H1 (cell line): Measurements from ENCODE around the gene CAMKK1. TPM values are rescaled to one million over a fixed set of nuclear protein-coding genes. Genes with fewer than 3 reads are reported as not detected.

Experiments
- CTCF ChIA-PET: fragments of 300-600 bp; sonication (Branson Sonifier 250); formaldehyde crosslinking; loops from one replicate; lab custom pipeline; 2021; ENCODE audit not compliant: partially characterized antibody; lab: Charles Lee
- POLR2A ChIA-PET: fragments of 300-600 bp; sonication (Branson Sonifier 250); formaldehyde crosslinking; loops from one replicate; lab custom pipeline; 2021; ENCODE audit warnings: inconsistent platforms; ENCODE audit not compliant: partially characterized antibody; lab: Charles Lee
- DNase-seq, 2 experiments: peaks; one replicate each; pipeline versions ENCODE4 v3.0.0 to v3.0.0-alpha.2; 2010 to 2022; ENCODE audit warnings: low spot score in 2 of 2, low read depth in 1 of 2, mixed read lengths in 1 of 2
- FAIRE-seq: peaks from 2 replicates; lab custom pipeline; 2011; peaks lifted over from hg19 to GRCh38; lab: Jason Lieb, UNC
- H2AFZ ChIP-seq: 2 replicates; pipeline ENCODE4 v1.8.1; 2012; ENCODE audit warnings: low read length, inconsistent platforms
- H2AK5ac ChIP-seq: 2 replicates; pipeline ENCODE4 v1.6.1; 2013; ENCODE audit warnings: low read depth, low read length
- H2BK120ac ChIP-seq: replicated peaks from 2 replicates; pipeline ENCODE3; 2013; ENCODE audit warnings: low read depth, low read length, inconsistent platforms
- H2BK12ac ChIP-seq: 2 replicates; pipeline ENCODE4 v1.6.1; 2013; ENCODE audit warnings: low read depth, low read length
- H2BK15ac ChIP-seq: 2 replicates; pipeline ENCODE4 v1.6.1; 2013; ENCODE audit warnings: low read length
- H2BK20ac ChIP-seq: 2 replicates; pipeline ENCODE4 v1.6.1; 2013; ENCODE audit warnings: low read length
- H2BK5ac ChIP-seq: 2 replicates; pipeline ENCODE4 v1.6.1; 2013; ENCODE audit warnings: low read depth, low read length
- H3K14ac ChIP-seq: 2 replicates; pipeline ENCODE4 v1.6.1; 2013; ENCODE audit warnings: inconsistent platforms; ENCODE audit not compliant: insufficient read length
- H3K18ac ChIP-seq: 2 replicates; pipeline ENCODE4 v1.6.1; 2013; ENCODE audit warnings: low read length; ENCODE audit errors: extremely low read depth
- H3K23ac ChIP-seq: 2 replicates; pipeline ENCODE4 v1.6.1; 2013; ENCODE audit warnings: inconsistent platforms; ENCODE audit not compliant: insufficient read length
- H3K23me2 ChIP-seq: 2 replicates; pipeline ENCODE4 v1.6.1; 2013; ENCODE audit warnings: low read depth, low read length
- H3K27ac ChIP-seq: 2 replicates; pipeline ENCODE4 v1.6.1; 2011; ENCODE audit warnings: low read depth, low read length, inconsistent platforms
- H3K27me3 ChIP-seq, 4 experiments: replicated peaks in 1 of 4; 1 replicate in 1 of 4; 2 replicates in 3 of 4; pipeline versions ENCODE4 v1.6.1 to v1.8.1; 2011 to 2013; ENCODE audit warnings: low read length in 3 of 4, mild to moderate bottlenecking in 3 of 4, inconsistent platforms in 2 of 4, mixed read lengths in 2 of 4, moderate library complexity in 1 of 4; ENCODE audit not compliant: control insufficient read depth in 3 of 4, insufficient read depth in 3 of 4; ENCODE audit errors: extremely low read depth in 1 of 4
- H3K36me3 ChIP-seq, 4 experiments: 2 replicates each; pipeline versions ENCODE4 v1.6.1 to v1.8.1; 2011 to 2013; ENCODE audit warnings: mild to moderate bottlenecking in 4 of 4, low read length in 3 of 4, moderate library complexity in 2 of 4, control low read depth in 1 of 4, inconsistent platforms in 1 of 4; ENCODE audit not compliant: insufficient read depth in 4 of 4, control insufficient read depth in 2 of 4
- H3K4ac ChIP-seq: replicated peaks from 2 replicates; pipeline ENCODE3; 2013; ENCODE audit warnings: low read length, low read depth, mixed read lengths, inconsistent platforms; ENCODE audit not compliant: insufficient read length
- H3K4me1 ChIP-seq, 4 experiments: replicated peaks in 1 of 4; 1 replicate in 1 of 4; 2 replicates in 3 of 4; pipeline versions ENCODE4 v1.6.1 to v1.8.1; 2011 to 2013; ENCODE audit warnings: low read length in 3 of 4, inconsistent platforms in 2 of 4, mixed read lengths in 1 of 4; ENCODE audit not compliant: insufficient read depth in 4 of 4, control insufficient read depth in 3 of 4
- H3K4me2 ChIP-seq, 2 experiments: 2 replicates each; pipeline versions ENCODE4 v1.6.1 to v1.8.1; 2011 to 2013; ENCODE audit warnings: low read depth in 2 of 2, low read length in 2 of 2, control low read depth in 1 of 2, inconsistent platforms in 1 of 2, mild to moderate bottlenecking in 1 of 2; ENCODE audit not compliant: insufficient read depth in 1 of 2
- H3K4me3 ChIP-seq, 4 experiments: fragments of 200-600, 300-600 bp in 1 of 4; sonication (generic), shearing (Covaris generic), sonication (Bioruptor Twin) in 1 of 4; 2 replicates each; pipeline versions ENCODE4 v1.5.1 to v1.8.1; 2011 to 2016; ENCODE audit warnings: low read length in 4 of 4, low read depth in 3 of 4, control low read depth in 2 of 4, inconsistent platforms in 2 of 4, mild to moderate bottlenecking in 2 of 4, mixed read lengths in 1 of 4, moderate library complexity in 1 of 4; ENCODE audit not compliant: insufficient read depth in 2 of 4; ENCODE audit errors: extremely low read depth in 1 of 4
- H3K56ac ChIP-seq: replicated peaks from 2 replicates; pipeline ENCODE3; 2013; ENCODE audit warnings: low read depth, mild to moderate bottlenecking, mixed read lengths, low read length, inconsistent platforms; ENCODE audit not compliant: insufficient read length
- H3K79me1 ChIP-seq: 2 replicates; pipeline ENCODE4 v1.6.1; 2013; ENCODE audit warnings: low read depth, low read length, control low read depth
- H3K79me2 ChIP-seq, 2 experiments: 2 replicates each; pipeline versions ENCODE4 v1.6.1 to v1.8.1; 2012 to 2013; ENCODE audit warnings: low read length in 2 of 2, mild to moderate bottlenecking in 2 of 2, inconsistent platforms in 1 of 2; ENCODE audit not compliant: insufficient read depth in 2 of 2, control insufficient read depth in 1 of 2
- H3K9ac ChIP-seq, 4 experiments: replicated peaks in 1 of 4; 1 replicate in 1 of 4; 2 replicates in 3 of 4; pipeline versions ENCODE4 v1.6.1 to v1.8.1; 2011 to 2013; ENCODE audit warnings: low read depth in 3 of 4, low read length in 3 of 4, control low read depth in 2 of 4, mild to moderate bottlenecking in 2 of 4, moderate library complexity in 2 of 4, inconsistent platforms in 1 of 4; ENCODE audit errors: extremely low read depth in 1 of 4
- H3K9me3 ChIP-seq, 2 experiments: 2 replicates each; pipeline versions ENCODE4 v1.6.1 to v1.8.1; 2012 to 2013; ENCODE audit warnings: mild to moderate bottlenecking in 2 of 2, moderate library complexity in 2 of 2, control low read depth in 1 of 2, inconsistent platforms in 1 of 2, low read depth in 1 of 2, low read length in 1 of 2, mixed read lengths in 1 of 2; ENCODE audit not compliant: insufficient read depth in 2 of 2
- H4K20me1 ChIP-seq, 2 experiments: replicated peaks in 1 of 2; 2 replicates each; pipeline versions ENCODE3 to v1.8.1; 2011 to 2013; ENCODE audit warnings: inconsistent platforms in 2 of 2, low read length in 2 of 2, mild to moderate bottlenecking in 1 of 2; ENCODE audit not compliant: insufficient read depth in 2 of 2, control insufficient read depth in 1 of 2
- H4K5ac ChIP-seq: 2 replicates; pipeline ENCODE4 v1.6.1; 2013; ENCODE audit warnings: low read length, low read depth, mixed read lengths, inconsistent platforms; ENCODE audit not compliant: insufficient read length
- H4K8ac ChIP-seq: 2 replicates; pipeline ENCODE4 v1.8.0; 2013; ENCODE audit warnings: mild to moderate bottlenecking, moderate library complexity, low read length, inconsistent platforms; ENCODE audit not compliant: insufficient read depth; ENCODE audit errors: extremely low read depth
- H4K91ac ChIP-seq: replicated peaks from 2 replicates; pipeline ENCODE3; 2013; ENCODE audit warnings: low read length, mixed read lengths, inconsistent platforms; ENCODE audit not compliant: insufficient read length
- ATF3 ChIP-seq: IDR thresholded peaks from 2 replicates; pipeline ENCODE4 v1.6.1; 2011; ENCODE audit warnings: low read depth, mild to moderate bottlenecking, low read length; ENCODE audit not compliant: insufficient read depth
- BRCA1 ChIP-seq: IDR thresholded peaks from 2 replicates; pipeline ENCODE4 v1.6.1; 2012; ENCODE audit warnings: low read depth, low read length, improper control_type of control experiment
- EP300 ChIP-seq, 2 experiments: IDR thresholded peaks; 1 replicate in 1 of 2; 2 replicates in 1 of 2; pipeline ENCODE4 v1.6.1; 2011 to 2012; ENCODE audit warnings: low read depth in 2 of 2, low read length in 2 of 2, mild to moderate bottlenecking in 2 of 2, borderline replicate concordance in 1 of 2, inconsistent platforms in 1 of 2, moderate library complexity in 1 of 2
- GABPA ChIP-seq: IDR thresholded peaks from 2 replicates; pipeline ENCODE4 v1.6.1; 2011; ENCODE audit warnings: mild to moderate bottlenecking, low read length, moderate library complexity, borderline replicate concordance; ENCODE audit not compliant: insufficient read depth
- HDAC2 ChIP-seq, 2 experiments: fragments of 300-600 bp in 1 of 2; sonication (generic) in 1 of 2; IDR thresholded peaks; 2 replicates each; pipeline ENCODE4 v1.6.1; 2011 to 2012; ENCODE audit warnings: low read depth in 2 of 2, low read length in 2 of 2, mild to moderate bottlenecking in 2 of 2, moderate library complexity in 2 of 2, borderline replicate concordance in 1 of 2, inconsistent platforms in 1 of 2
- JUND ChIP-seq: IDR thresholded peaks from 2 replicates; pipeline ENCODE4 v1.6.1; 2011; ENCODE audit warnings: mild to moderate bottlenecking, improper control_type of control experiment, low read length
- POLR2A ChIP-seq, 2 experiments: IDR thresholded peaks; 1 replicate in 1 of 2; 2 replicates in 1 of 2; pipeline ENCODE4 v1.6.1; 2011; ENCODE audit warnings: low read depth in 2 of 2, low read length in 2 of 2, mild to moderate bottlenecking in 2 of 2; ENCODE audit errors: control extremely low read depth in 1 of 2
- RAD21 ChIP-seq, 2 experiments: IDR thresholded peaks in 1 of 2; conservative IDR thresholded peaks in 1 of 2; 2 replicates each; pipeline ENCODE4 v1.6.1; 2011; ENCODE audit warnings: low read depth in 2 of 2, low read length in 2 of 2, improper control_type of control experiment in 1 of 2, inconsistent platforms in 1 of 2, mild to moderate bottlenecking in 1 of 2, moderate library complexity in 1 of 2
- SP2 ChIP-seq: IDR thresholded peaks from 2 replicates; pipeline ENCODE4 v1.6.1; 2012; ENCODE audit warnings: mild to moderate bottlenecking, low read length, inconsistent platforms
- SRF ChIP-seq: IDR thresholded peaks from 2 replicates; pipeline ENCODE4 v1.6.1; 2011; ENCODE audit warnings: mild to moderate bottlenecking, low read depth, low read length, moderate library complexity
- YY1 ChIP-seq: IDR thresholded peaks from 2 replicates; pipeline ENCODE4 v1.6.1; 2011; ENCODE audit warnings: low read depth, mild to moderate bottlenecking, low read length
- WGBS, 2 experiments: shearing (Covaris generic) in 1 of 2; methylation state at CpG; one replicate each; pipeline versions ENCODE4 v1.1.6 to v1.1.7; 2013 to 2015; ENCODE audit warnings: low lambda C conversion rate in 2 of 2, mixed read lengths in 2 of 2, inconsistent platforms in 1 of 2, low coverage in 1 of 2, missing lambda C conversion rate in 1 of 2; ENCODE audit not compliant: insufficient replicate concordance in 2 of 2, insufficient coverage in 1 of 2, insufficient read length in 1 of 2; ENCODE audit errors: extremely low coverage in 1 of 2, missing lambda C conversion rate in 1 of 2; 5-methylcytosine and 5-hydroxymethylcytosine counted together
- polyA plus RNA-seq, 7 experiments: library from polyadenylated mRNA; depleted of rRNA in 3 of 7; stranded (reverse) in 5 of 7; unstranded in 2 of 7; fragments of >200 nt in 5 of 7; fragments of 200-250 nt in 2 of 7; gene quantifications; 1 replicate in 5 of 7; 2 replicates in 1 of 7; 4 replicates in 1 of 7; pipeline versions ENCODE4 v1.2.1 to v1.2.3, GENCODE V29; 2011 to 2013; ENCODE audit warnings: missing spikeins in 2 of 7, mixed read lengths in 2 of 7
- total RNA-seq: library from RNA; stranded (reverse); fragmentation: NEBNext Ultra II Directional; extraction: Animal tissue kit (Norgen Biotek cat#: 25700); gene quantifications from 2 replicates; pipeline ENCODE4 v1.2.1, GENCODE V29; 2021
- TF ChIP-seq, protein P1 (sequence below): IDR thresholded peaks from 2 replicates; pipeline ENCODE4 v1.6.1; 2011; ENCODE audit warnings: low read length, improper control_type of control experiment

CAMKK1 gene
- total and polyA plus RNA-seq, 2 of the 8 experiments (the other 6 are each of a cell fraction or from before 2014, with no cell fraction given) = 7.1 to 7.6 TPM

- no peak overlapping the region for H2BK120ac ChIP-seq
- H2BK5ac ChIP-seq = no peak overlapping the region
- no peak overlapping the region for H2BK20ac ChIP-seq
- no peak for DNase-seq
- ChIA-PET CTCF (interaction anchor here (0.8 to 13.2 kb wide), 7 partner anchors 10 to 112 kb away, joined by 3 to 131 read pairs (median 3); no protein-coding TSS in a partner anchor), POLR2A (no interaction called here)
- H3K4ac ChIP-seq = no peak overlapping the region
- H3K27ac ChIP-seq = no peak overlapping the region
- H2AFZ ChIP-seq = no peak overlapping the region
- H3K36me3 ChIP-seq = no peaks in the 10 kb centered on the region
- no peak overlapping the region for H2BK12ac ChIP-seq
- H3K79me2 ChIP-seq = no peaks in the 10 kb centered on the region
- H3K4me3 ChIP-seq = no peak overlapping the region
- H3K56ac ChIP-seq = no peak overlapping the region
- H4K91ac ChIP-seq = no peak overlapping the region
- H4K20me1 ChIP-seq = no peaks in the 10 kb centered on the region
- H3K23me2 ChIP-seq = peaks cover 6% of the 10 kb centered on the region; the same call in 1 of the 2 replicates
- H3K18ac ChIP-seq = no peak overlapping the region
- no peak overlapping the region for H3K9ac ChIP-seq
- no peak overlapping the region for H3K23ac ChIP-seq
- no peaks in the 10 kb centered on the region for H3K9me3 ChIP-seq
- H3K27me3 ChIP-seq = peaks cover 0 to 6% (median 1%) of the 10 kb centered on the region in 4 experiments; a peak in 3 of 7 replicates
- no peak overlapping the region for H3K4me2 ChIP-seq
- H4K5ac ChIP-seq = no peak overlapping the region
- 87% methylated on average over 12 of the region's 12 CpGs; no CpG with 5 or more reads in 1 of the 2 experiments for WGBS, 2 experiments
- no peak overlapping the region for H4K8ac ChIP-seq
- H3K14ac ChIP-seq = no peak overlapping the region
- H2AK5ac ChIP-seq = no peak overlapping the region
- H3K4me1 ChIP-seq = peaks cover 2 to 8% (median 7%) of the 10 kb centered on the region in 4 experiments
- no peak overlapping the region for H2BK15ac ChIP-seq
- no peak for FAIRE-seq
- no peaks in the 10 kb centered on the region for H3K79me1 ChIP-seq
- TF ChIP-seq EP300 (IDR thresholded peaks at IDR 0.05; ENCODE audit: borderline replicate concordance in 1 of 2, low read depth in 2 of 2, low read length in 2 of 2) = no peak
- no peak for TF ChIP-seq JUND
- TF ChIP-seq GABPA = no peak
- TF ChIP-seq BRCA1 = no peak
- no peak for TF ChIP-seq RAD21 (IDR thresholded peaks at IDR 0.05 in 1 of 2, conservative IDR thresholded peaks at IDR 0.05 in 1 of 2; ENCODE audit: low read depth in 2 of 2, low read length in 2 of 2)
- no peak for TF ChIP-seq YY1
- TF ChIP-seq, protein P1, sequence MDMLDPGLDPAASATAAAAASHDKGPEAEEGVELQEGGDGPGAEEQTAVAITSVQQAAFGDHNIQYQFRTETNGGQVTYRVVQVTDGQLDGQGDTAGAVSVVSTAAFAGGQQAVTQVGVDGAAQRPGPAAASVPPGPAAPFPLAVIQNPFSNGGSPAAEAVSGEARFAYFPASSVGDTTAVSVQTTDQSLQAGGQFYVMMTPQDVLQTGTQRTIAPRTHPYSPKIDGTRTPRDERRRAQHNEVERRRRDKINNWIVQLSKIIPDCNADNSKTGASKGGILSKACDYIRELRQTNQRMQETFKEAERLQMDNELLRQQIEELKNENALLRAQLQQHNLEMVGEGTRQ = no peak
- TF ChIP-seq SP2 = no peak
- no peak for TF ChIP-seq HDAC2 (IDR thresholded peaks at IDR 0.05; ENCODE audit: borderline replicate concordance in 1 of 2, low read depth in 2 of 2, low read length in 2 of 2)
- TF ChIP-seq SRF = no peak
- no peak for TF ChIP-seq POLR2A (IDR thresholded peaks at IDR 0.05; ENCODE audit: control extremely low read depth in 1 of 2, low read depth in 2 of 2, low read length in 2 of 2)
- no peak for TF ChIP-seq ATF3
Observed at GRCh38 chr17:3897731-3898130, 4.9 kb upstream of the CAMKK1 start.
